ENCODE data around the gene KIF26B.

The KIF26B gene

DNA sequence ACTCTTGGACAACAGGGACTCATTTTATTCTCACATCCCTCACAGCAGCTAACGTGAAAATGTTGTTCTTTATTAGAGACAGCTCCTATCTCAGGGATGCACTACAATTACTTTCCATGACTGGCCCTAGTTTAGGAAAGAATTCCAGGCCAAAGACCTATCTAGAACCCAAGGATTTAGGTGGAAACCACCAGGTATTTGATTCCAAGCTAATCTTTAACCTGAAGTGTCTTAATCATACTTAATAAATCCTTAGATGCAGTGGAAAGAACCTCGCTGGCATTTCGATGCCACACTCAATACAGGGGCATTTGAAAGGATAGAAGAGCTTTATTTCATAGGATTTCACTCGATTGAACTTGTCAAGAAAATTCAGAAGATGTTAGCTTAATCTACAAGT, 218.3 kb downstream of the KIF26B start:
- Histone ChIP-seq H3K27ac (ENCODE audit: low read length) (no peak overlapping the region), H3K27me3 (ENCODE audit: control insufficient read depth, insufficient read depth, low read length) (no peaks in the 10 kb centered on the region), H3K4me1 (ENCODE audit: control insufficient read depth, low read depth, low read length) (peaks cover under 1% of the 10 kb centered on the region), H3K4me3 (ENCODE audit: low read length) (no peak overlapping the region), H3K36me3 (ENCODE audit: control insufficient read depth, low read depth, low read length) (no peaks in the 10 kb centered on the region), H3K9me3 (ENCODE audit: control insufficient read depth, low read depth, low read length) (no peaks in the 10 kb centered on the region), H3K9ac (ENCODE audit: low read length) (no peak overlapping the region)

DNA sequence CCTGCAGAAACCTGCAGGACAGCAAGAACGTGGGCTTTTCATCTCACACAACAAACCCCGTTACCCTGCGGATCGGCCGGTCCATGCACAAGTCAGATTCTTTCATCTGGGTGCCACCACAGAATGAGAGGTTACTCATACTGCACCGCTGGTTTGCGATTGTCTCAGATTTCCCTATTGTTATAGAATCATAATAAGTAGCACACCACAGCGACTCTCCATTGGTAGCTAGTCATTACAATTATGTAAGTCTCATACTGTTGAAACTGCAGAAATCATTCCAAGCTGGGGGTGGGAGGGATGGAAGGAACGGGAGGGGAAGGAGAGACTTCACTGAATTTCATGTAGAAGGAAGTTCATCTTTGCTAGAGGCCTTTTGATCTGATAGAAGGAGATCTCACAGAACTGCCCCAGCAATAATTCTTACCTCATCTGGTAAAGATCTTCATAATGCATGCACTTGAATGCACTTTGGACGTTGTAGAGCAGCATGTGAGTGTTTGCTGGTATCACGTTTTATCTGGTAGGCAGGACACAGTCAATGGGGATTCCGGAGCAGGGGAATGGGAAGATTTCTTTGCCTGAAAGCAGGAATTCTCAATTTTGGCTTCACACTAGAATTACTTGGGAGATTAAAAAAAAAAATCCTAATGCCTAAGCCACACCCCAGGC, 221.1 kb downstream of the KIF26B start:
- H3K27ac ChIP-seq (ENCODE audit: low read length): no peak overlapping the region
- no peak overlapping the region for H3K4me3 ChIP-seq (ENCODE audit: low read length)
- no peaks in the 10 kb centered on the region for H3K27me3 ChIP-seq (ENCODE audit: control insufficient read depth, insufficient read depth, low read length)
- H3K9ac ChIP-seq (ENCODE audit: low read length): no peak overlapping the region
- no peaks in the 10 kb centered on the region for H3K36me3 ChIP-seq (ENCODE audit: control insufficient read depth, low read depth, low read length)
- peaks cover 12% of the 10 kb centered on the region for H3K4me1 ChIP-seq (ENCODE audit: control insufficient read depth, low read depth, low read length)
- H3K9me3 ChIP-seq (ENCODE audit: control insufficient read depth, low read depth, low read length): no peaks in the 10 kb centered on the region

DNA sequence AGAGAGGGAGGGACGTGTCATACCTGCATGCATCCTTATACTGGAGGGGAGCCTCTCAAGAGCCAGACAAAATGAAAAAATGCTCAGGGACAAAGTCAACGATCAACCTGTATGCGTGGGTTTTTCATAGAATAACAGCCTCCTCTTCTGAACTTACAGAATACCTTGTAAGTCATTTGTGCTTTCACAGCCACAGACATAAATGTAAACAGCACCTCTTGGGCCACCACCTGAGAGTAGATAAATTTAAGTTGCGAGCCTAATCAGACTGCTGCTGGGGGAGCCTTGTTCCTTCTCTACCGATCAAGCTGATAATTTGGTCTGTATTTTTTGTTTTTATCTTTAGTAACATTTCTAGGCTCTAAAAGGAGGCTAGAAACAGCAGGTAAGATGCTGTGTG, 223.1 kb downstream of the KIF26B start:
- H3K27ac ChIP-seq (ENCODE audit: low read length): no peak overlapping the region

DNA sequence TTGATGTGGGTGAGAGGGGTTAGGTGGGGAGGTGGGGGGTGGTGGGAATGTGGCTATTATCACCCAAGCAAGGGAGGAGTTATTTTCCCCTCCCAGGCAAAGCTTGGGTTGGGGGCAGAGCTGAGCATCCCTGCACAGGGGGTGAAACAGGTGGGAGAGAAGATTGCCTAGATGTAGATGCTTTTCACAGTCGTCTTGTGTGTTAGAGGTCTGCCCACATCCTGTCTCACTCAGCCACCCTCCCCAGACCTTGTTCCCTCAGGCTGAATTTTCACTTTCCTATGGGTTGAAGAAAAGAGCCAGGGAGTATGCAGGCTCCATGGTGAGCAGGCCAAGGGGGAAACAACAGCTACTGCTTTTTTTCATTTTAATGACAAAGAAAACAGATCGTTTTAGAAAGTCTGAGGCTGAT, 223.5 kb downstream of the KIF26B start:
- Histone ChIP-seq H3K27me3 (ENCODE audit: control insufficient read depth, insufficient read depth, low read length) (no peaks in the 10 kb centered on the region), H3K4me3 (ENCODE audit: low read length) (no peak overlapping the region), H3K27ac (ENCODE audit: low read length) (no peak overlapping the region), H3K9me3 (ENCODE audit: control insufficient read depth, low read depth, low read length) (no peaks in the 10 kb centered on the region), H3K36me3 (ENCODE audit: control insufficient read depth, low read depth, low read length) (no peaks in the 10 kb centered on the region), H3K4me1 (ENCODE audit: control insufficient read depth, low read depth, low read length) (peaks cover 14% of the 10 kb centered on the region), H3K9ac (ENCODE audit: low read length) (no peak overlapping the region)

More for the DNA sequence above, 223.1 kb downstream of the KIF26B start:
- Histone ChIP-seq H3K9ac (ENCODE audit: low read length) (no peak overlapping the region), H3K4me3 (ENCODE audit: low read length) (no peak overlapping the region), H3K27me3 (ENCODE audit: control insufficient read depth, insufficient read depth, low read length) (no peaks in the 10 kb centered on the region), H3K36me3 (ENCODE audit: control insufficient read depth, low read depth, low read length) (no peaks in the 10 kb centered on the region), H3K9me3 (ENCODE audit: control insufficient read depth, low read depth, low read length) (no peaks in the 10 kb centered on the region), H3K4me1 (ENCODE audit: control insufficient read depth, low read depth, low read length) (peaks cover 12% of the 10 kb centered on the region)

DNA sequence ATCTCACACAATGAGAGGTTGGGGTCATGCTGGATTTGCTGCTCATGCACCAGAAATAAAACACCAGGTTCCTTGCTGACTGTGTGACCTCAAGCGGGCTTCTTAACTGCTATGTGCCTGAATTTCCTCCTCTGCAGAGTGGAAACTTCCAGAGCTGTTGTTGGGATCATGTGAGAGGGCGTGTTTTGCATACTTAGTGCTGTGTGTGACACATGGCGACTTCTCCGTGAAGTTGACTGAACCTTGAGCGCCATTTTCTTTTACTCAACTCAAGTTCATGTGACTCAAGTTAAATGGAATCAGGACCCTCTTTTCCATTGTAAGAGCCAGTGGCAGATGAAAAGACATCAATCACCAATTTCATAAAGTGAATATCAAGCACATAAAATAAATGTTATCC, 224.0 kb downstream of the KIF26B start:
- H3K9ac ChIP-seq (ENCODE audit: low read length): no peak overlapping the region
- peaks cover 3% of the 10 kb centered on the region for H3K27me3 ChIP-seq (ENCODE audit: control insufficient read depth, insufficient read depth, low read length)
- H3K27ac ChIP-seq (ENCODE audit: low read length): no peak overlapping the region
- H3K9me3 ChIP-seq (ENCODE audit: control insufficient read depth, low read depth, low read length): no peaks in the 10 kb centered on the region
- peaks cover 17% of the 10 kb centered on the region for H3K4me1 ChIP-seq (ENCODE audit: control insufficient read depth, low read depth, low read length)
- no peaks in the 10 kb centered on the region for H3K36me3 ChIP-seq (ENCODE audit: control insufficient read depth, low read depth, low read length)
- H3K4me3 ChIP-seq (ENCODE audit: low read length): no peak overlapping the region

DNA sequence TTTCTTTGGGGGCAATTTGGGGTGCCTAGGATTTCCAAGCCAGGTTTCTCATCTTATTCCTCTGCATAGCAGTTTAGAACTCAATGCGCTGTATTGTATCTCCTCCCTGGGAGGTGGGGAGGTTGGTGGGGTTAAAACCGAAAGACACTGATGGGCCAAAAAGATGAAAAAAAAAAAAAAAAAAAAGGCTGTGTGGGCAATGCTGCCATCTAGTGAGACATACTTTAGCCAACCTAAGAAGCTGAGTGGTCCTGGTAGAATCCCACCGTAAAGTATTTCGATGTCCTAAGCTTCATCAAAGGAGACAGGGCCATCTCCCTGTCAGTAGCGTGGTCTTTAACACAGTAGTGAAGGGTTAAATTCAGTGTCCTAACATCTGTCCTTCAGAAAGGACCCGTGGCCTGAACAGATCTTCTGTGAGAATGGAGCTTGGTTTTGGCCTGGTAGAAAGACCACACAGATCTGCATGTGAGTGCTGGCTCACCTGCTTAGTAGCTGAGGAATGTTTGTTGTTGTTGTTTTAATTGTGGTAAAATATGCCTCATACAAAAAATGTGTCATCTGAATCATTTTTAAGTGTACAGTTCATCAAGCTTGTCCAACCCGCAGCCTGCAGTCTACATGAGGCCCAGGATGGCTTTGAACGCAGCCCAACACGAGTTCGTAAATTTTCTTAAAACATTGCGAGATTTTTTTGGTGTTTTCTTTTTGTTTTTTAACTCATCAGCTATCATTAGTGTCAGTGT, 226.2 kb downstream of the KIF26B start:
- Histone ChIP-seq H3K9ac (ENCODE audit: low read length) (no peak overlapping the region), H3K27me3 (ENCODE audit: control insufficient read depth, insufficient read depth, low read length) (peaks cover 7% of the 10 kb centered on the region), H3K4me1 (ENCODE audit: control insufficient read depth, low read depth, low read length) (peaks cover 17% of the 10 kb centered on the region), H3K27ac (ENCODE audit: low read length) (no peak overlapping the region), H3K4me3 (ENCODE audit: low read length) (no peak overlapping the region), H3K9me3 (ENCODE audit: control insufficient read depth, low read depth, low read length) (no peaks in the 10 kb centered on the region), H3K36me3 (ENCODE audit: control insufficient read depth, low read depth, low read length) (no peaks in the 10 kb centered on the region)

DNA sequence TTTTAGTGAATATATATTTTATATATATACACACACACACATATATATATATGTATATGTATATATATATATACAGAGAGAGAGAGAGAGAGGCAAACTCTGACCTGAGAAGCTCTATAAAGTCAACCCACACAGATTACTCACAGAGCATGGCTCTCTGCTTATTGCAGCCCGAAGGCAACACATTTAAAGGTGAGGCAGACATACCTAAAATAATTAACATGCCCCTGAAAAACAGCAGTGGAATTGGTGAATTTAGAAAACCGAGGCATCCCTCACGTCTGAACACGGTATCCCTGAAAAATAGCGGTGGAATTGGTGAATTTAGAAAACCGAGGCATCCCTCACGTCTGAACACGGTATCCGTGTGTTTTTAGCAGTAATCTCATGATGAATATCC, 228.2 kb downstream of the KIF26B start:
- no peaks in the 10 kb centered on the region for H3K9me3 ChIP-seq (ENCODE audit: control insufficient read depth, low read depth, low read length)
- no peak overlapping the region for H3K27ac ChIP-seq (ENCODE audit: low read length)
- H3K36me3 ChIP-seq (ENCODE audit: control insufficient read depth, low read depth, low read length): no peaks in the 10 kb centered on the region
- H3K9ac ChIP-seq (ENCODE audit: low read length): no peak overlapping the region
- peaks cover 17% of the 10 kb centered on the region for H3K4me1 ChIP-seq (ENCODE audit: control insufficient read depth, low read depth, low read length)
- peaks cover 7% of the 10 kb centered on the region for H3K27me3 ChIP-seq (ENCODE audit: control insufficient read depth, insufficient read depth, low read length)
- no peak overlapping the region for H3K4me3 ChIP-seq (ENCODE audit: low read length)

DNA sequence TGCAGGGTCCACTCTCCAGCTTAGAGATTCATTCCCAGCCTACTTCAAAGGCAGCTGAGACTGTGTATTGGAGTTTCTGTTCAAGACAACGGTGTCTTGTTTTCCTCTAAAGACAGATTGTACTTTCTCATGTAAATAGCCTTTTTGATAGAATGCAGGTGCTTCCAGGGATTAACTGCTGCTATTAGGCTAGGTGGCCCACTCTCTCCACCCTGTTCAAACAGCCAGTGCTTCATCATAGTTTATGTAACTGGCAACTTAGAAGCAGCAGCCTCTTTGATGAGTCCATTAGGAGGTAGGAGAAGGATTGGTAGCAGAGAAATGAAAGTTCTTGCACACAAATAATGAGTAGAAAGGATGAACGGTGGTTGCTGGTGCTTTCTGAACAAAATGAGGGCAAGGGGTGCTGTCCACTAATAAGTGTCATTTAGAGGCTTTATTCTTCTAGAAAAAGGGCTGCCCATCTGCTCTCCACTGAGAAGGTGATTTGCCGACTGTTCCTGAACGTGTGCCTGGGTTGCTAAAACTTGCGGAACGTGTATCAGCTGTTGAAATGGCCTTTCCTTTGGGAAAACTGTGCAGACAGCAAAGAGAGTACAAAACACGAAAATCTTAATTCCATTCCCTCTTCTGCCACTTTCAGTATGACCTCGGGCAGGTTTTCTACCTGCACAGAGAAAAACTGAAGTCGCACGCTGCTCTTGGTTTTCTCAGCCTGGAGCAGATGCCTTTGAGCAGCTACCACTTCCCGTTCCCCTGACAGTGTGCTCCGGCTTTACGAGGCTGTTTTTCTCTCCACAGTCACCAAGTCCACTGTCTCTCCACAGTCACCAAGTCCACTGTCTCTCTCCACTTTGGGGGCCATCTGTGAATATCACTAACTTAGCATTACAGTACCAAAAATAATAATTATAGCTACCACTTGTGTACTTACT, 228.9 kb downstream of the KIF26B start:
- no peaks in the 10 kb centered on the region for H3K36me3 ChIP-seq (ENCODE audit: control insufficient read depth, low read depth, low read length)
- H3K4me3 ChIP-seq (ENCODE audit: low read length): no peak overlapping the region
- no peaks in the 10 kb centered on the region for H3K9me3 ChIP-seq (ENCODE audit: control insufficient read depth, low read depth, low read length)
- H3K4me1 ChIP-seq (ENCODE audit: control insufficient read depth, low read depth, low read length): peaks cover 11% of the 10 kb centered on the region
- no peak overlapping the region for H3K9ac ChIP-seq (ENCODE audit: low read length)
- no peak overlapping the region for H3K27ac ChIP-seq (ENCODE audit: low read length)
- H3K27me3 ChIP-seq (ENCODE audit: control insufficient read depth, insufficient read depth, low read length): peaks cover 7% of the 10 kb centered on the region

DNA sequence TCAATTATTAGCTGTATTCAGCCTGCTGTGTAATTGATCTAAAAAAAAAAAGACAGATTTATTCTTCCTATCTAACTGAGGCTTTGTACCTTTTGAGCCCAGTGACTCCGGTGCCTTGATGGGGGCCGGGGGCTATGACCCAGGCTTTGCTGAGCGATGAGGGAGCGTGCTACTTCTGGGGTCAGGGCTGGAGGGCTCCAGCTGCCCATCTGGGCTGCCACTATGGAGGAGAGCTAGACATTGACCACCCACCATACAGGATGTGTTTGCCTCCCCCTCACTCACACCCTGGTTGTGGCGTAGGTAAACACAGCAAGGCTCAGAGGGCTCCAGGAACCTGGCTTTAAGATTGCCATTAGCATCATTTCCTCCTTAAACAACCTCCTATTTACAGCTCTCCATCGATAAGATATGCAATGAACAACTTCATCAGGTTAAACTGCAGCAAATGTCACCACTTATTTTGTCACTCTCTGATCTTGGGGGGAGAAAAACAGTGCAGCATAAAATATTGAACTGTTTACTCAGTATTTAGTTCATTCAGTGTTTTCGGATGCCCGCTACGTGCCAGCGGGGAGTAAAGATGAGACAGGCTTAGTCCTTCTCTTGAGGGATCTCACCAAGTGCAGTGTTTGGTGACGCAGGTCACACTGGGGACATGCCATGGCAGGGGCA, 231.6 kb downstream of the KIF26B start:
- H3K9ac ChIP-seq (ENCODE audit: low read length): no peak overlapping the region
- peaks cover 7% of the 10 kb centered on the region for H3K27me3 ChIP-seq (ENCODE audit: control insufficient read depth, insufficient read depth, low read length)
- no peak overlapping the region for H3K4me3 ChIP-seq (ENCODE audit: low read length)
- H3K9me3 ChIP-seq (ENCODE audit: control insufficient read depth, low read depth, low read length): no peaks in the 10 kb centered on the region
- peaks cover 6% of the 10 kb centered on the region for H3K4me1 ChIP-seq (ENCODE audit: control insufficient read depth, low read depth, low read length)
- H3K27ac ChIP-seq (ENCODE audit: low read length): no peak overlapping the region
- H3K36me3 ChIP-seq (ENCODE audit: control insufficient read depth, low read depth, low read length): no peaks in the 10 kb centered on the region

DNA sequence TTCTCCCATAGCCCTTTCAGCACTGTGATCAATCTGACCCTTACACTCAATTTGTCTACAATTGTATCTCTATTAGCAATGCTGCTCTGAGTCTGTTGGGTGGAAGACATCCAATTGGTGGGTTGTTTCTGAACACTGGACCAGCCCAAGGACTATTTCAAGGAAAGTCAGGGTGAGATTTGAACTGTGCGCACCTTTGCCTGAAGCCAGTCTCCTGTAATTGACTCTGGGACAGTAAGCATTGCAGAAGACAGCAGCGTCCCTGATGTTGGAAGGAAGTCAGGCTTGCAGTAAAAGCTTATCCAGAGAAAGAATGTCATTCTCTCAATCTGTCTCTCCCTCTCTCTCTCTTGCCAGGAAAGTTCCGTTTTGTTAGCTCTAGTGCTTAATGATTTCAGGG, 233.9 kb downstream of the KIF26B start:
- Histone ChIP-seq H3K9me3 (ENCODE audit: control insufficient read depth, low read depth, low read length) (no peaks in the 10 kb centered on the region), H3K9ac (ENCODE audit: low read length) (no peak overlapping the region), H3K36me3 (ENCODE audit: control insufficient read depth, low read depth, low read length) (no peaks in the 10 kb centered on the region), H3K4me1 (ENCODE audit: control insufficient read depth, low read depth, low read length) (no peaks in the 10 kb centered on the region), H3K27me3 (ENCODE audit: control insufficient read depth, insufficient read depth, low read length) (peaks cover 4% of the 10 kb centered on the region), H3K27ac (ENCODE audit: low read length) (no peak overlapping the region), H3K4me3 (ENCODE audit: low read length) (no peak overlapping the region)

DNA sequence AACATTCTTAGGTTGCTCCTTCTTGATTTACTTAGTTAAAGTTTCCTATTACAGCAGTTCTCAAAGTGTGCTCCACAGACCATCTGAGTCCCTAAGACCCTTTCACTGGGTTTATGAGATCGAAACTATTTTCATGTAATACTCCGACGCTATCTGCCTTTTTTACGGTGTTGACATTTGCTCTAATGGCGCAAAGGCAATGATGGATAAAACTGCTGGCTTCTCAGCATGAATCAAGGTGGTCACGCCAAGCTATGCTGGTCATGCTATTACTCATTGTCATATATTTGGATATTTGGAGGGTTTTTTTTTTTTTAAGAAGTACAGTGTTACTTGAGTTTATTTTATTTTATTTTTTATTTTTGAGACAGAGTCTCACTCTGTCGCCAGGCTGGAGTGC, 235.1 kb downstream of the KIF26B start:
- Histone ChIP-seq H3K27me3 (ENCODE audit: control insufficient read depth, insufficient read depth, low read length) (no peaks in the 10 kb centered on the region), H3K4me3 (ENCODE audit: low read length) (no peak overlapping the region), H3K9ac (ENCODE audit: low read length) (no peak overlapping the region), H3K4me1 (ENCODE audit: control insufficient read depth, low read depth, low read length) (no peaks in the 10 kb centered on the region), H3K36me3 (ENCODE audit: control insufficient read depth, low read depth, low read length) (no peaks in the 10 kb centered on the region), H3K27ac (ENCODE audit: low read length) (no peak overlapping the region), H3K9me3 (ENCODE audit: control insufficient read depth, low read depth, low read length) (no peaks in the 10 kb centered on the region)
